ACC112 (cell line): Measurements from ENCODE around the gene PPM1E.
A peak's percentile ranks its signal among the peaks of the same experiment; 100 is the strongest.
"Not testable (repeated sequence)": the region's sequence is repeated elsewhere in the genome, so short reads cannot be mapped to it uniquely, and the experiment has no call there.

Source experiments
- H2AFZ ChIP-seq: fragments of 200-600 bp; sonication (generic); one replicate; pipeline ENCODE4 v1.6.0; 2017; ENCODE audit warnings: antibody characterized with exemption, low read length; ENCODE audit not compliant: unreplicated experiment
- H3K27ac ChIP-seq: fragments of 200-600 bp; sonication (generic); 2 replicates; pipeline ENCODE4 v1.5.1; 2014; ENCODE audit warnings: low read depth, mild to moderate bottlenecking, antibody characterized with exemption, low read length, moderate library complexity
- H3K27me3 ChIP-seq: fragments of 200-600 bp; sonication (generic); 2 replicates; pipeline ENCODE4 v1.6.1; 2014; ENCODE audit warnings: mild to moderate bottlenecking, antibody characterized with exemption, low read length, moderate library complexity, mixed read lengths; ENCODE audit not compliant: insufficient read depth
- H3K36me3 ChIP-seq: fragments of 200-600 bp; sonication (generic); 2 replicates; pipeline ENCODE4 v1.6.1; 2016; ENCODE audit warnings: mild to moderate bottlenecking, antibody characterized with exemption, low read length, moderate library complexity, mixed read lengths; ENCODE audit not compliant: insufficient read depth
- H3K4me1 ChIP-seq: fragments of 200-600 bp; sonication (generic); one replicate; pipeline ENCODE4 v1.6.1; 2016; ENCODE audit warnings: low read length, mixed read lengths; ENCODE audit not compliant: insufficient read depth, unreplicated experiment, control insufficient read depth
- H3K4me3 ChIP-seq: fragments of 200-600 bp; sonication (generic); 2 replicates; pipeline ENCODE4 v1.5.1; 2014; ENCODE audit warnings: mild to moderate bottlenecking, low read depth, low read length
- H3K79me2 ChIP-seq: fragments of 200-600 bp; sonication (generic); one replicate; pipeline ENCODE4 v1.6.0; 2016; ENCODE audit warnings: low read length; ENCODE audit not compliant: control insufficient read depth, unreplicated experiment, insufficient read depth

PPM1E gene

DNA sequence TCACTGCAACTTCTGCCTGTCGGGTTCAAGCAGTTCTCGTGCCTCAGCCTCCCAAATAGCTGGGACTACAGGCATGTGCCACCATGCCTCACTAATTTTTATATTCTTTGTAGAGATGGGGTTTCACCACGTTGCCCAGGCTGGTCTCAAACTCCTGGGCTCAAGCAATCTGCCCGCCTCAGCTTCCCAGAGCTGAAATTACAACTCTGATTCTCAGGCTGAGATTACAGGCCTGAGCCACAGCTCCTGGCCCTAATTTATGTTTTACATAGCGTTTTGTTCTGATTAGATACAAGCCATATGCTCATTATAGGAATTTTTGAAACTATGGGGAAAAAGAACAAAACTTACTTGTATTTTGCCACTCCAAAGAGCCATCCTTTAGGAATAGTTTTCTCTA lies 22.8 kb downstream of the PPM1E start:
- not testable (repeated sequence) for H3K36me3 ChIP-seq, H3K79me2 ChIP-seq, H2AFZ ChIP-seq, H3K4me3 ChIP-seq, H3K27ac ChIP-seq, H3K27me3 ChIP-seq, H3K4me1 ChIP-seq

DNA sequence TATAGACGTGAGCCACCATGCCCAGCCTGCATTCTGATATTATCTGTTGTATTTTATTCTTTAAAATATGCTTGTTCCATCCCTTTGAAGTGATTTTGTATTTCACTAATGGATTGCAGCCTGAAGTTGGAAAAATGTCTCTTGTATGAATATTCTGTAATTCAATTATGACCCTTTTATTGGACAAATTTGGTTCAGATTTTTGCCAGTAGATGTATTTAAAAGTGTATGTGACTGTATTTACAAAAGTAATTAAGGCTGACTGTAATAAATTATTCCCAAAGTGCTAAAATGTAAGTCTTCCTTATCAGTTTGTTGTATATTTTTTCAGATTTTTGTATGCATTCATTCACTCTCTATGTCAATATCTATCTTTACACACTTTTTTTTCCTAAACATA lies 23.8 kb downstream of the PPM1E start:
- Histone ChIP-seq H2AFZ (no peak overlapping the region), H3K27ac (no peak overlapping the region), H3K27me3 (no peaks in the 10 kb centered on the region), H3K79me2 (no peaks in the 10 kb centered on the region), H3K4me1 (no peaks in the 10 kb centered on the region), H3K36me3 (no peaks in the 10 kb centered on the region), H3K4me3 (no peak overlapping the region)

DNA sequence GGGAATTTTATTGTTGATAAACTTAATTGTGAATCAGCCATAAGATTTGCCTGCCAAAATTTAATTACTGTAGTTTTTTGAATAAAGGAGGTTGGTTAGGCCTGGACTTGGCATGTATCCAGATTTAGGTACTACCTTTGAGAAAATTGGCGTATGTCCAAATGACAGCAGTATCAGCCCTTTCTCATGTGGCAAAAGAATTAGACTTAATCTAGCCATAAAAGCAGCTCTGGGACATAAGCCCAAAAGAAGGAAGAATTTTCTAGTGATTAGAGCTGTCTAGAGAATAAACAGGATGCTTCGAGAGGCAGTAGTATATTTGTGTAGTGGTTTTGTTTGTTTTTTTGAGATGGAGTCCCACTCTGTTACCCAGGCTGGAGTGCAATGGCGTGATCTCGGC lies 27.7 kb downstream of the PPM1E start:
- peaks cover 9% of the 10 kb centered on the region for H3K4me1 ChIP-seq

DNA sequence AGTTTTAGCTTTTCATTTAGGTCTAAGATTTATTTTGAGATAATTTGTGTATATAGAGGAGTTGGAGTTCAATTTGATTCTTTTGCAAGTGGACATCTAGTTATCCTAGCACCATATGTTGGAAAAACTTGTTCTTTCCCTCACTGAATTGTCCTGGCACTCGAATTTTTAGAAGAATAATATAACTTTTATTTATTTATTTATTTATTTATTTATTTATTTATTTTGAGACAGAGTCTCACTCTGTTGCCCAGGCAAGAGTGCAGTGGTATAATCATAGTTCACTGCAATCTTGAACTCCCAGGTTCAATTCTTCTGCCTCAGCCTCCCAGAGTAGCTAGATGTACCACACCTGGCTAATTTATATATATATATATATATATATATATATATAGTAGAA lies 29.4 kb downstream of the PPM1E start:
- no peaks in the 10 kb centered on the region for H3K36me3 ChIP-seq
- H3K27ac ChIP-seq, result no peak overlapping the region
- no peak overlapping the region for H2AFZ ChIP-seq
- H3K79me2 ChIP-seq, result no peaks in the 10 kb centered on the region
- no peaks in the 10 kb centered on the region for H3K27me3 ChIP-seq
- peaks cover 9% of the 10 kb centered on the region for H3K4me1 ChIP-seq
- no peak overlapping the region for H3K4me3 ChIP-seq

More for the DNA sequence above, 27.7 kb downstream of the PPM1E start:
- Histone ChIP-seq H2AFZ (no peak overlapping the region), H3K79me2 (no peaks in the 10 kb centered on the region), H3K36me3 (no peaks in the 10 kb centered on the region), H3K4me3 (no peak overlapping the region), H3K27ac (no peak overlapping the region), H3K27me3 (no peaks in the 10 kb centered on the region)

DNA sequence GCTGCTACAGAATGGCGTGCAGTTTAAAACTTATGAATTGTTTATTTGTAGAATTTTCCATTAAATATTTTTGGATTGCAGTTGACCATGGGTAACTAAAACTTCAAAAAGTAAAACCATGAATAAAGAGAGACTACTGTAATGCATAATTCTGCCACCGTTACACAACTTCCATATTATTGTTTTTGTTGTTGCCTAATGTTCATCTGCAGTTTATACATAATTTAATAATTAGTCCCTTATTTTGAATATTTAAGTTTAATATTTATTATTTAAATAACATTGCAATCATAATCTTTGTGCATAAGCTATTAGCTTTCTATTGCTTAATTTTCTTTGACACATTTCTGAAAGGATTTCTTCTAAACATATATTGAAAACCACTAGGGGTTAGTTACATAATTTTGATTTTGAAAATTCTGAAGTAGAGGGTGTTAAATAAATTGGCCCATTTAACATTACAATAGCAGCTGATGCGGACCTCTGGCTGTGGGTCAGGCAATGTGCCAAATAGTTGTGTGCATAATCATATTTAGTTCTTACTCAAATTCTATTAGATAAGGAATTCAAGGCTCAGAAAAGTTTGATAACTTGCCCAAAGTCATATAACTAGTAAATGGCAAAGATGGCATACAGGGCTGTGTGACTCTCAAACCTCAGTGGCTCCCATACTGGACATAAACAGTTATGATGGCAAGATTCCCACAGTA lies 31.1 kb downstream of the PPM1E start:
- H3K4me3 ChIP-seq, result no peak overlapping the region
- no peaks in the 10 kb centered on the region for H3K27me3 ChIP-seq
- H3K27ac ChIP-seq, result peak overlapping the region; percentile 50
- H2AFZ ChIP-seq, result no peak overlapping the region
- no peaks in the 10 kb centered on the region for H3K36me3 ChIP-seq
- H3K4me1 ChIP-seq, result peaks cover 9% of the 10 kb centered on the region
- H3K79me2 ChIP-seq, result no peaks in the 10 kb centered on the region

DNA sequence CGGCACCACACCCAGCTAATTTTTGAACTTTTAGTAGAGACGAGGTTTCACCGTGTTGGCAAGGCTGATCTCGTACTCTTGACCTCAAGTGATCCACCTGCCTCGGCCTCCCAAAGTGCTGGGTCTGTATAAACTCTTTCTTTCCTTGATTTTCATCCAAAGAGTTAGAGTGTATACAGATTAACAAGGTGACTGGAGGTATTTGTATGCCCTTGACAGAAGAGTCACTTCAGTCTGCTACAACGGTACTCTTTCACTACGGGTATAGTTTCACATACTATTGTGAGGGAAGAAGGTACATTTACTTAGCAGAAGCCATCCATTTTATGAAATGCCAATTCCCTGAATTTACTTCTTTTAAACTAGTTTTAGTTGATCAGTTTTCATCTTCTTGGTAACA lies 32.5 kb downstream of the PPM1E start:
- H3K4me3 ChIP-seq, result no peak overlapping the region
- H2AFZ ChIP-seq, result no peak overlapping the region
- no peaks in the 10 kb centered on the region for H3K27me3 ChIP-seq
- no peaks in the 10 kb centered on the region for H3K36me3 ChIP-seq
- H3K4me1 ChIP-seq, result peaks cover 9% of the 10 kb centered on the region
- H3K27ac ChIP-seq, result no peak overlapping the region
- H3K79me2 ChIP-seq, result no peaks in the 10 kb centered on the region

DNA sequence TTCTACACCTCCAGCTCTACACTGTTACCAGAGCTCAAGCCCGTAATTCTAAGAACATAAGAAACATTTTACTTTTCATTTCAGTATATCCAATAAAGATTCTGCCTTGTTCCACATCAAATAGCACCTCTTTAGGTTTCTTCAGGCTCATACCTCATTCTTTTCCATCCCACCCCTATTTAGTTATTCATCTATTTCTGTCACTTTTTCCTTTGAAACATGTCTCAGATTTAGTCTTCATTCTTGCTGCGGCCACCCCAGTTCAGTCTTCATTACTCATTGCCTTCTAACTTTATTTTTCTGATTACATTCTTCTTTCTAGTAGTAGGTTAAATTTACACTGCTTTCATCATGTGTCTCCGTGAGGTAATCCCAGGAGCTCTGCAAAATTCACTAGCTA lies 33.5 kb downstream of the PPM1E start:
- H3K79me2 ChIP-seq, result no peaks in the 10 kb centered on the region
- no peak overlapping the region for H3K4me3 ChIP-seq
- no peaks in the 10 kb centered on the region for H3K27me3 ChIP-seq
- H3K36me3 ChIP-seq, result no peaks in the 10 kb centered on the region
- H3K4me1 ChIP-seq, result peaks cover 9% of the 10 kb centered on the region
- H3K27ac ChIP-seq, result no peak overlapping the region
- no peak overlapping the region for H2AFZ ChIP-seq

DNA sequence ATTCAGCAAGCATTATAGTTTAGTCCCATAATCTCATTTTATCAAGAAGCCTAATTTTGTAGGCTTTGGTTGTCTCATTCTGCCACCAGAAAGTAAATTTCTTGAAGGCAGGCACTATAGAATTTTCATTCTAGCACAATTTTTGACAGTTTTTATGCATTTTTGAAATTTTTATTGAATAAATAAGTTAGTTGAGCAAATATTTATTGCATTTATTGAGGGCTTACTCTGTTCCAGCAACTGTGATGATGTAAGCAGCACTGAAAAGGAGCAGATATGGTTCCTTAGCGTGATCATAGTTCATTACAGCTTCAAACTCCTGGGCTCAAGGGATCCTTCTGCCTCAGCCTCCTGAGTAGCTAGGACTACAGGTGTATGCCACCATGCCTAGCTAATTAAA lies 34.2 kb downstream of the PPM1E start:
- Histone ChIP-seq H3K4me3 (no peak overlapping the region), H3K27me3 (no peaks in the 10 kb centered on the region), H3K27ac (no peak overlapping the region), H3K36me3 (no peaks in the 10 kb centered on the region), H3K79me2 (no peaks in the 10 kb centered on the region), H2AFZ (no peak overlapping the region), H3K4me1 (peaks cover 9% of the 10 kb centered on the region)

DNA sequence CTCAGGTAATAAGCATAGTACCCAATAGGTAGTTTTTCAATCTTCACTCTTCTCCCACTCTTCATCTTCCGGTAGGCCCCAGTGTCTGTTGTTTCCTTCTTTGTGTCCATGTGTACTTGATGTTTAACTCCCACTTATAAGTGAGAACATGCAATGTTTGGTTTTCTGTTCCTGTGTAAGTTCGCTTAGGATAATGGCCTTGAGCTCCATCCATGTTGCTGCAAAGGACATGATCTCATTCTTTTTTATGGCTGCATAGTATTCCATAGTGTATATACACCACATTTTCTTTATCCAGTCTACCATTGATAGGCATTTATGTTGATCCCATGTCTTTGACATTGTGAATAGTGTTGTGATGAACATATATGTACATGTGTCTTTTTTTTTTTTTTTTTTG lies 38.9 kb downstream of the PPM1E start:
- not testable (repeated sequence) for H3K27me3 ChIP-seq, H3K79me2 ChIP-seq, H3K4me1 ChIP-seq, H3K36me3 ChIP-seq, H3K27ac ChIP-seq, H2AFZ ChIP-seq, H3K4me3 ChIP-seq

DNA sequence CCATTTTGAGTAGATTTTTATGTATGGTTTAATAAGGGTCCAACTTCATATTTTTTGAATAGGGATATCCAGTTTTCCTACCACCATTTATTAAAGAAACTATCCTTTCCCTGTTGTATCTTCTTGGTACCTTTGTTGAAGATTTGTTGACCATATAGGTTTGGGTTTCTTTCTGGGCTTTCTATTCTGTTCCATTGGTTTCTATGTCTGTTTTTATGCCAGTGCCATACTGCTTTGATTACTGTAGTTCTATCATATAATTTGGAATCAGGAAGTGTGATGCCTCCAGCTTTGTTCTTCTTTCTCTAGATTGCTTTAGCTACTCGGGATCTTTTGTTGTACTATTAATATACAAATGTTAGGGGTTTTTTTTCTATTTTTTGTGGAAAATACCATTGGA lies 46.5 kb downstream of the PPM1E start:
- no peak overlapping the region for H3K4me3 ChIP-seq
- H2AFZ ChIP-seq, result no peak overlapping the region
- no peaks in the 10 kb centered on the region for H3K79me2 ChIP-seq
- no peak overlapping the region for H3K27ac ChIP-seq
- no peaks in the 10 kb centered on the region for H3K36me3 ChIP-seq
- no peaks in the 10 kb centered on the region for H3K27me3 ChIP-seq
- H3K4me1 ChIP-seq, result no peaks in the 10 kb centered on the region

DNA sequence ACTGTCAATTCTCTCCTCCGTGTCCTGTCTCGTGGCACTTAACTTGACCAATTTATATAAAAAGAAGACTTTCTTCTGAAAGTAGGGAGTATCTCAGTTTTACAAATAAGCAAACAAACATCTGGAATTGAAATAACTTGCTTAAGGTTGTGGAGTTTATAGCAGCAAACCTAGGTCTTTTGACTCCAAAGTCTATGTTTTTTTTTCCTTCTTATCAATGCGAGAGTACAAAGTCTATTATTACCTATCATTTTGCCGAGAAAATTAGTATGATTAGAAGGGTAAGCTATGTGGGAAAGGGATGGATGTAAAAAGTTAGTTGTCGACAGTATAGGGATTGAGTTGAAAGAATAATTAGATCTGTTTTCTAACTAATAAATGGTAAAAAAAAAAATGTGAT lies 50.4 kb downstream of the PPM1E start:
- H2AFZ ChIP-seq, result no peak overlapping the region
- no peak overlapping the region for H3K4me3 ChIP-seq
- no peaks in the 10 kb centered on the region for H3K27me3 ChIP-seq
- H3K79me2 ChIP-seq, result no peaks in the 10 kb centered on the region
- H3K36me3 ChIP-seq, result no peaks in the 10 kb centered on the region
- no peak overlapping the region for H3K27ac ChIP-seq
- no peaks in the 10 kb centered on the region for H3K4me1 ChIP-seq
